ENCODE results near the gene LAMA2.

The LAMA2 gene

GRCh38 chr6:128930321-128930720 is 47.4 kb downstream of the LAMA2 start:
- no peaks in the 10 kb centered on the region for H3K36me3 ChIP-seq (replicated peaks)
- no peaks in the 10 kb centered on the region for H3K27me3 ChIP-seq (replicated peaks)
- no peak for DNase-seq
- H3K4me3 ChIP-seq (ENCODE audit: low read depth, low read length), result no peak overlapping the region
- H3K27ac ChIP-seq, result no peak overlapping the region
- in situ Hi-C loops (cut with HindIII; ENCODE audit: low pct_ligation_motif_present, low sequenced_read_pairs), result no loop called here
- no peak for TF ChIP-seq CTCF (IDR thresholded peaks at IDR 0.05; ENCODE audit: low read depth, low read length, missing control alignments)

GRCh38 chr6:128932061-128932460 is 49.1 kb downstream of the LAMA2 start:
- no peak for TF ChIP-seq CTCF (IDR thresholded peaks at IDR 0.05; ENCODE audit: low read depth, low read length, missing control alignments)
- Histone ChIP-seq H3K36me3 (replicated peaks) (no peaks in the 10 kb centered on the region), H3K27ac (no peak overlapping the region), H3K4me3 (ENCODE audit: low read depth, low read length) (no peak overlapping the region), H3K27me3 (replicated peaks) (no peaks in the 10 kb centered on the region)
- DNase-seq, result peak; percentile 12
- in situ Hi-C loops (cut with HindIII; ENCODE audit: low pct_ligation_motif_present, low sequenced_read_pairs), result no loop called here

- no peak for DNase-seq
- Histone ChIP-seq H3K27ac (no peak overlapping the region), H3K27me3 (replicated peaks) (no peaks in the 10 kb centered on the region), H3K36me3 (replicated peaks) (no peaks in the 10 kb centered on the region), H3K4me3 (ENCODE audit: low read depth, low read length) (no peak overlapping the region)
- in situ Hi-C loops (cut with HindIII; ENCODE audit: low pct_ligation_motif_present, low sequenced_read_pairs), result no loop called here
- TF ChIP-seq CTCF (IDR thresholded peaks at IDR 0.05; ENCODE audit: low read depth, low read length, missing control alignments), result no peak
These were observed 67.9 kb downstream of the LAMA2 start for GRCh38 chr6:128950864-128951263.

GRCh38 chr6:128952902-128953301 is 70.0 kb downstream of the LAMA2 start:
- no peak overlapping the region for H3K4me3 ChIP-seq (ENCODE audit: low read depth, low read length)
- no peaks in the 10 kb centered on the region for H3K36me3 ChIP-seq (replicated peaks)
- in situ Hi-C loops (cut with HindIII; ENCODE audit: low pct_ligation_motif_present, low sequenced_read_pairs), result no loop called here
- no peaks in the 10 kb centered on the region for H3K27me3 ChIP-seq (replicated peaks)
- no peak for DNase-seq
- TF ChIP-seq CTCF (IDR thresholded peaks at IDR 0.05; ENCODE audit: low read depth, low read length, missing control alignments), result no peak
- no peak overlapping the region for H3K27ac ChIP-seq

GRCh38 chr6:128954308-128955043 is 71.5 kb downstream of the LAMA2 start:
- DNase-seq, result no peak
- TF ChIP-seq CTCF (IDR thresholded peaks at IDR 0.05; ENCODE audit: low read depth, low read length, missing control alignments), result no peak
- in situ Hi-C loops (cut with HindIII; ENCODE audit: low pct_ligation_motif_present, low sequenced_read_pairs), result no loop called here
- H3K27ac ChIP-seq, result no peak overlapping the region
- H3K36me3 ChIP-seq (replicated peaks), result no peaks in the 10 kb centered on the region
- no peak overlapping the region for H3K4me3 ChIP-seq (ENCODE audit: low read depth, low read length)
- H3K27me3 ChIP-seq (replicated peaks), result no peaks in the 10 kb centered on the region

GRCh38 chr6:128963561-128963960 is 80.6 kb downstream of the LAMA2 start:
- H3K27ac ChIP-seq, result no peak overlapping the region
- H3K36me3 ChIP-seq (replicated peaks), result no peaks in the 10 kb centered on the region
- no peak for DNase-seq
- H3K27me3 ChIP-seq (replicated peaks), result no peaks in the 10 kb centered on the region
- no peak for TF ChIP-seq CTCF (IDR thresholded peaks at IDR 0.05; ENCODE audit: low read depth, low read length, missing control alignments)
- H3K4me3 ChIP-seq (ENCODE audit: low read depth, low read length), result no peak overlapping the region
- in situ Hi-C loops (cut with HindIII; ENCODE audit: low pct_ligation_motif_present, low sequenced_read_pairs), result no loop called here
